OCI-LY3 (cell line): Measurements from ENCODE around the gene COL13A1.

Experiments used
- EZH2phosphoT487 ChIP-seq: fragments of 200-600 bp; shearing (Covaris generic); IDR thresholded peaks from 2 replicates; pipeline ENCODE4 v1.6.1; 2018; ENCODE audit warnings: antibody characterized with exemption, mixed run types, low read depth
- TF ChIP-seq, protein P1 (sequence below): fragments of 200-600, 300-600 bp; sonication (generic); IDR thresholded peaks from 2 replicates; pipeline ENCODE4 v1.5.1; 2014; ENCODE audit warnings: antibody characterized with exemption, low read length, low read depth

GRCh38 chr10:69760072-69760471 lies 41.6 kb upstream of the COL13A1 start:
- TF ChIP-seq, protein P1, sequence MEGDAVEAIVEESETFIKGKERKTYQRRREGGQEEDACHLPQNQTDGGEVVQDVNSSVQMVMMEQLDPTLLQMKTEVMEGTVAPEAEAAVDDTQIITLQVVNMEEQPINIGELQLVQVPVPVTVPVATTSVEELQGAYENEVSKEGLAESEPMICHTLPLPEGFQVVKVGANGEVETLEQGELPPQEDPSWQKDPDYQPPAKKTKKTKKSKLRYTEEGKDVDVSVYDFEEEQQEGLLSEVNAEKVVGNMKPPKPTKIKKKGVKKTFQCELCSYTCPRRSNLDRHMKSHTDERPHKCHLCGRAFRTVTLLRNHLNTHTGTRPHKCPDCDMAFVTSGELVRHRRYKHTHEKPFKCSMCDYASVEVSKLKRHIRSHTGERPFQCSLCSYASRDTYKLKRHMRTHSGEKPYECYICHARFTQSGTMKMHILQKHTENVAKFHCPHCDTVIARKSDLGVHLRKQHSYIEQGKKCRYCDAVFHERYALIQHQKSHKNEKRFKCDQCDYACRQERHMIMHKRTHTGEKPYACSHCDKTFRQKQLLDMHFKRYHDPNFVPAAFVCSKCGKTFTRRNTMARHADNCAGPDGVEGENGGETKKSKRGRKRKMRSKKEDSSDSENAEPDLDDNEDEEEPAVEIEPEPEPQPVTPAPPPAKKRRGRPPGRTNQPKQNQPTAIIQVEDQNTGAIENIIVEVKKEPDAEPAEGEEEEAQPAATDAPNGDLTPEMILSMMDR = no peak
- no peak for TF ChIP-seq EZH2phosphoT487
